Subcutaneous abdominal adipose tissue (tissue), 5 donors: ENCODE data around the gene CNOT1.
"Not testable (repeated sequence)": the region's sequence is repeated elsewhere in the genome, so short reads cannot be mapped to it uniquely, and the experiment has no call there.

Source experiments
- H3K27ac ChIP-seq: one replicate; pipeline ENCODE4 v1.7.0; 2013; ENCODE audit warnings: low read depth, mild to moderate bottlenecking, inconsistent platforms, low read length, moderate library complexity
- H3K27me3 ChIP-seq, 5 donors: one replicate each; pipeline ENCODE4 v1.7.0; 2013; ENCODE audit warnings: low read length in 5 of 5, inconsistent platforms in 1 of 5; ENCODE audit not compliant: control insufficient read depth in 5 of 5, insufficient read depth in 4 of 5
- H3K36me3 ChIP-seq, 5 donors: one replicate each; pipeline ENCODE4 v1.7.0; 2013; ENCODE audit warnings: low read length in 5 of 5; ENCODE audit not compliant: control insufficient read depth in 5 of 5, insufficient read depth in 5 of 5
- H3K4me1 ChIP-seq, 5 donors: one replicate each; pipeline ENCODE4 v1.7.0; 2013; ENCODE audit warnings: low read length in 5 of 5, mild to moderate bottlenecking in 3 of 5, moderate library complexity in 1 of 5; ENCODE audit not compliant: control insufficient read depth in 5 of 5, insufficient read depth in 5 of 5
- H3K4me3 ChIP-seq, 5 donors: one replicate each; pipeline ENCODE4 v1.7.0; 2013; ENCODE audit warnings: low read length in 5 of 5, low read depth in 1 of 5
- H3K9ac ChIP-seq, 5 donors: one replicate each; pipeline ENCODE4 v1.7.0; 2013; ENCODE audit warnings: low read length in 5 of 5, mild to moderate bottlenecking in 4 of 5, moderate library complexity in 3 of 5
- H3K9me3 ChIP-seq, 5 donors: one replicate each; pipeline ENCODE4 v1.7.0; 2013; ENCODE audit warnings: low read length in 5 of 5; ENCODE audit not compliant: control insufficient read depth in 5 of 5
- donor health status: healthy.
- donor health status: healthy.
- donor health status: healthy.
- donor health status: healthy.
- donor health status: healthy.

The CNOT1 gene

DNA sequence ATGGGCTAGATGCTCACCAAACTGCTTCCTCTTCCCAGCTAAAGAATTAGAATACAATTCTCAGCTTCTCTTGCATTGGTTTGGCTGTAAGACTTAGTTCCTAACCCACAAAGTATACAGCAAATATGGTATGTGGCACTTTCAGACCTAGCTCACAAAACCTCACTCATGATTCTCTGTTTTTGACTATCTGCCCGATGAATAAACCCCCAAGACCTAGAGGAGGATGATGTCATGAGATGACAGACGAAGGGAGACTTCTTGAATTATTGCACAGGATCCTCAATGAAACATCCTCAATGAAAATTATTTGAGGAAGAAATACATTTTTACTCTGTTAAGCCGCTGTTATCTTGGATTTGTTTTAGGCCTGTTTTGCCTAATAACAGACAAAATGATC lies 14.3 kb downstream of the CNOT1 start:
- H3K27ac ChIP-seq, result no peak overlapping the region
- H3K36me3 ChIP-seq, result peaks cover 4 to 31% (median 17%) of the 10 kb centered on the region in 5 donors
- no peaks in the 10 kb centered on the region for H3K9me3 ChIP-seq
- H3K4me3 ChIP-seq, result no peak overlapping the region
- H3K4me1 ChIP-seq, result peaks cover 0 to 8% (median 0%) of the 10 kb centered on the region in 5 donors
- no peaks in the 10 kb centered on the region for H3K27me3 ChIP-seq
- no peak overlapping the region for H3K9ac ChIP-seq

DNA sequence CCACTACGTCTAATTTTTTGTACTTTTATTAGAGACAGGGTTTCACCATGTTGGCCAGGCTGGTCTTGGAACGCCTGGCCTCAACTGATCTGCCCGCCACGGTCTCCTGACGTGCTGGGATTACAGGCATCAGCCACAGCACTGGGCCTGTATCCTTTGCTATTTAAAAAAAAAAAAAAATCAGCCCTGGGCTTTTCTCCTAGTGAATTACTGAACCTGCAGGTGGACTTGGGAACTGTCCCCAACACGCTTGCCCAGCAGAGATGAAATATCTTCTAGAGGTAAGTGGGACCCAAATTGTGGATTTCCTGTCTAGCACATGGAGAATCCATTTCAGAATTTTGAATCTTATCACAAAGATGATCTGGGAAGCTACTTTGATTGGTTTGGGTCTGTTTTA lies 14.8 kb downstream of the CNOT1 start:
- H3K9me3 ChIP-seq, result no peaks in the 10 kb centered on the region
- no peak overlapping the region for H3K27ac ChIP-seq
- no peaks in the 10 kb centered on the region for H3K27me3 ChIP-seq
- peaks cover 0 to 8% (median 0%) of the 10 kb centered on the region in 5 donors for H3K4me1 ChIP-seq
- peaks cover 2 to 27% (median 13%) of the 10 kb centered on the region in 5 donors for H3K36me3 ChIP-seq
- no peak overlapping the region for H3K4me3 ChIP-seq
- H3K9ac ChIP-seq, result no peak overlapping the region

DNA sequence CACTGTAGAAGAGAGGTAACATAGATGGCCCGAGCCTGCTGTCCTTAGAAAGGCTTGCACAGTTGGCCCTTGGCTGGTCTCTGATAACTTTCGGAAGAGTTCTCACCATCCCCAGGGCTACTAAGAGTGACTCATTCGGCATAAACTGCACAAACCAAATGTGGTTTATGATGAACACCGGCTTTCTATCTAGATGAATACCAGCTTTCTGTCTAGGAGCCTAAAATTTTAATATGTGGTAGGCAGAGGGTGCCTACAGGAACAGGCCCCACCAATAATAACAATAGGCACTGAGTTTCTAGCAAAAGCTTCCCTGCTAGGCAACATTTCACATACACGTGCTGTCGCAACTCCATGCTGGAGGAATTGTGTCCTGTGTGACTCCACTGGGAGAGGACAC lies 15.4 kb downstream of the CNOT1 start:
- H3K36me3 ChIP-seq, result peaks cover 0 to 27% (median 13%) of the 10 kb centered on the region in 5 donors
- H3K27ac ChIP-seq, result no peak overlapping the region
- no peak overlapping the region for H3K4me3 ChIP-seq
- H3K9me3 ChIP-seq, result no peaks in the 10 kb centered on the region
- no peaks in the 10 kb centered on the region for H3K27me3 ChIP-seq
- H3K9ac ChIP-seq, result no peak overlapping the region
- H3K4me1 ChIP-seq, result peaks cover 0 to 8% (median 0%) of the 10 kb centered on the region in 5 donors

DNA sequence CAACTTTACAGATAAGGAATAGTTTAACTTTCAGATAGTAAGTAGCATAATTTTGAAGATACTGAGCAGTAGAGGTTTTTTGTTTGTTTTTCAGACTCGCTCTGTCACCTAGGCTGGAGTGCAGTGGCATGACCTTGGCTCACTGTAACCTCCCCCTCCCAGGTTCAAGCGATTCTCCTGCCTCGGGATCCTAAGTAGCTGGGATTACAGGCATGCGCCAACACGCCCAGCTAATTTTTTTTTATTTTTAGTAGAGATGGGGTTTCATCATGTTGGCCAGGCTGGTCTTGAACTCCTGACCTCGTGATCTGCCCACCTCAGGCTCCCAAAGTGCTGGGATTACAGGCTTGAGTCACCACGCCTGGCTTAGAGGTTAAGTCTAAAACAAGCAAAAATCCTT lies 16.7 kb downstream of the CNOT1 start:
- not testable (repeated sequence) for H3K9ac ChIP-seq, H3K27me3 ChIP-seq, H3K9me3 ChIP-seq, H3K4me3 ChIP-seq, H3K27ac ChIP-seq, H3K4me1 ChIP-seq
- peaks cover 0 to 18% (median 6%) of the 10 kb centered on the region in 5 donors for H3K36me3 ChIP-seq

DNA sequence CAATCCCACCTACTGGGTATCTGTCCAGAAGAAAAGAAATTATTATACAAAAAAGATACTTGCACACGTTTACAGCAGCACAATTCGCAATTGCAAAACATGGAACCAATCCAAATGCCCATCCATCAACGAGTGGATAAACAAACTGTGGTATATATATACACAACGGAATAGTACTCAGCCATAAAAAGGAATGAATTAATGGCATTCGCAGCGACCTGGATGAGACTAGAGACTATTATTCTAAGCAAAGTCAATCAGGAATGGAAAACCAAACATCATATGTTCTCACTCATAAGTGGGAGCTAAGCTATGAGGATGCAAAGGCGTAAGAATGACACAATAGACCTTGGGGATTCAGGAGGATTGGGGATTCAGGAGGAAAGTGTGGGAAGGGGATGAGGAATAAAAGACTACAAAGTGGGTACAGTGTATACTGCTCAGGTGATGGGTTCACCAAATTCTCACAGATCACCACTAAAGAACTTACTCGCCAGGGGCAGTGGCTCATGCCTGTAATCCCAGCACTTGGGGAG lies 21.0 kb downstream of the CNOT1 start:
- Histone ChIP-seq H3K9me3 (no peaks in the 10 kb centered on the region), H3K36me3 (peaks cover 0 to 13% (median 3%) of the 10 kb centered on the region in 5 donors), H3K9ac (no peak overlapping the region), H3K4me1 (no peaks in the 10 kb centered on the region), H3K27ac (no peak overlapping the region), H3K27me3 (no peaks in the 10 kb centered on the region), H3K4me3 (no peak overlapping the region)

DNA sequence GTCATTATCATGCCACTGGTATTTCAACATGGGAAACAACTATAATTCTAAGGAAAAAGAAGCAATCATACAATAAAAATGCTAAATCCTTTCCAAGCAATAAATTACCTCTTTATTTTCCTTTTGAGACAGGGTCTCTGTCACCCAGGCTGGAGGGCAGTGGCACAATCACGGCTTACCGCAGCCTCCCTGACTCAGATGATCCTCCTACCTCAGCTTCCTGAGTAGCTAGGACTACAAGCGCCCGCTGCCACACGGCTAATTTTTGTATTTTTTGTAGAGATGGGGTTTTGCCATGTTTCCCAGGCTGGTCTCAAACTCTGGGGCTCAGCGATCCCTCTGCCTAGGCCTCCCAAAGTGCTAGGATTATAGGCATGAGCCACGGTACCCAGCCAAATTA lies 24.1 kb downstream of the CNOT1 start:
- Histone ChIP-seq H3K9me3 (no peaks in the 10 kb centered on the region), H3K9ac (no peak overlapping the region), H3K4me3 (no peak overlapping the region), H3K27me3 (no peaks in the 10 kb centered on the region), H3K36me3 (peaks cover 0 to 11% (median 4%) of the 10 kb centered on the region in 5 donors), H3K4me1 (peaks cover 0 to 4% (median 0%) of the 10 kb centered on the region in 5 donors), H3K27ac (no peak overlapping the region)

DNA sequence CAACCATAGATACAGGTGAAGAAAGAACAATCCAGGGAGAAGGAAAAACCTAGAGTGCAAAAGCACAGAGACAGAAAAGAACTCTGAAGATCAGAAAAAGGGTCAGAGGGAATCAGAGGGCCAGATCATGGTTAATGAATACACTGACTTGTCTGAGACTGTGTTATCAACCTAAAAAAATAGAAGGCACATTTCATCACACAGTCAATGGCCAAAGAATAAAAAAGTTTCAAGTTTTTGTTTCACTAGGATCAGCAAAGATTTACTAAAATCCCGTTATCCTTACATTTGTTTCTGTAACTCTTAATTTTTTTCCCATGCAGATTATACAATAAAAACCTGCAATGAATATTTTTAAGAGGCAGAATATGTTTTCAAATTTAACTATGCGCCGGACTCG lies 38.5 kb downstream of the CNOT1 start:
- H3K9me3 ChIP-seq, result no peaks in the 10 kb centered on the region
- no peaks in the 10 kb centered on the region for H3K27me3 ChIP-seq
- H3K27ac ChIP-seq, result no peak overlapping the region
- no peak overlapping the region for H3K4me3 ChIP-seq
- H3K36me3 ChIP-seq, result peaks cover 30 to 69% (median 46%) of the 10 kb centered on the region in 5 donors
- H3K9ac ChIP-seq, result no peak overlapping the region
- H3K4me1 ChIP-seq, result no peaks in the 10 kb centered on the region

DNA sequence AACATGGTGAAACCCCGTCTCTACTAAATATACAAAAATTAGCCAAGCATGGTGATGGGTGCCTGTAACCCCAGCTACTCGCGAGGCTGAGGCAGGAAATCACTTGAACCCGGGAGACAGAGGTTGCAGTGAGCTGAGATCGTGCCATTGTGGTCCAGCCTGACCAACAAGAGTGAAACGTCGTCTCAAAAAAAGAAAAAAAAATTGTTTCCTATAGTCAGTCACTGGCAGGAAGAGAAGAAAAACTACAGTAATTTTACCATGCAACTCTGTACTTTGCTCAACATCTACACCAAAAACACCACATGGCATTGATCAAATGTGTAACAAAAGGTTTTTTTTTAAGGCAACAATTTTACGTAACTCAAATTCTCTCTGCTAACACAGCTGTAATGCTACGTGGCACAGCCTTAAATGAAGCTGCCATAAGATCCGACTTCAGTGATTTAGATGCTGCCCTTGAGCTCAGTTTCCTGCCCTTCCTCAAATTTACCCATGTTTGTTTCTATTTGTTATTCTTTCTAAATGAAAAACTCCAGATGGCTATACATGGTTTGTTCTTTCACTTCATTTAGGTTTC lies 40.2 kb downstream of the CNOT1 start:
- Histone ChIP-seq H3K9ac (no peak overlapping the region), H3K27me3 (no peaks in the 10 kb centered on the region), H3K27ac (no peak overlapping the region), H3K36me3 (peaks cover 36 to 78% (median 53%) of the 10 kb centered on the region in 5 donors), H3K9me3 (no peaks in the 10 kb centered on the region), H3K4me3 (no peak overlapping the region), H3K4me1 (no peaks in the 10 kb centered on the region)

DNA sequence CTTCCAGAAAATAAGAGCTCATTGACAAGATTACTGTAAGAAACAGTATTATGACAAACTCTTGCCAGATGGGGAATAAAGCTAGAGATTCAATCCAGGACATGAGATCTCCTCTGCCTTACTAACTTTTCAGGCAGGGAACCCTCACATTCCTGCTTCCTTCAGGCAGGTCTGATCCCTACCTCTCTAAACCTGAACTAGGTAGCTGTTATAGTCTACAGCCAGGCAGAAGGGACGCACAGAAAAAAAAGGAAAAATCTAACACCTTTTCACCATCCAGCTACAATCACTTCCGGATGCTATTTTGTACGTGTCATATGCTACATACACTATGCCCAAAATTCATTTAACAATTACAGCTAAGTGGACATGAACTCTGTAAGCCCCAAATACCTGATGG lies 41.2 kb downstream of the CNOT1 start:
- Histone ChIP-seq H3K27ac (no peak overlapping the region), H3K4me3 (no peak overlapping the region), H3K9me3 (no peaks in the 10 kb centered on the region), H3K4me1 (peaks cover 0 to under 1% (median 0%) of the 10 kb centered on the region in 5 donors), H3K9ac (no peak overlapping the region), H3K36me3 (peaks cover 36 to 84% (median 55%) of the 10 kb centered on the region in 5 donors), H3K27me3 (no peaks in the 10 kb centered on the region)

DNA sequence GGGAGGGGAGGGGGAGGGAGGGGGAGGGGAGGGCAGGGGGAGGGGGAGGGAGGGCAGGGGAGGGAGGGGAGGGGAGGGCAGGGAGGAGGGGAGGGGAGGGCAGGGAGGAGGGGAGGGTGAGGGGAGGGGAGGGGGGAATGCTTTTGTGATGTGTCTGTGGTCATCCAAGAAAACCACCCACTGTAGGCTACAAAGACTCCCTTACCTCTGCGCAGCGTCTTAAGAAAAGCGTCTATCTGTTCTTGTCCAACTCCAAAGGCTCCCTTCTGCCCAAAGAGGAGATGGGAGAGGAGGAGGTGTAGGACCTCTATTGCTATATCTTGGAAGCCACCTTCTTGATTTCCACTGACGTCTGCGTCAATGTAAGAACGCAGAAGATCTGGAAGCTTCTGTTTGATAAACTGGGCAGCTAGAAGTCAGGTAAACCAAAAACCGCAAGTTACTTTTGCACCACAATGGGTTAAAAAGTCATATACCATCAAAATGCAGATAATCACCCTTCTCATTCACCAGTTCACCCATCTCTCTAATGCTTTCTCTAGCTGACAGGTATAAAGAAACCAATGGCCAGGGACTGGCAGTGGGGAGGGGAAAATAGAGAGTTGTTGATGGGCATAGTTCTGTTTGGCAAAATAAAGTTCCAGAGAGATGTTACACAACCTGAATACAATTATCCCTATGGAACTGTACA lies 43.1 kb downstream of the CNOT1 start:
- Histone ChIP-seq H3K9ac (no peak overlapping the region), H3K27ac (no peak overlapping the region), H3K4me1 (peaks cover 0 to 4% (median 0%) of the 10 kb centered on the region in 5 donors), H3K36me3 (peaks cover 42 to 90% (median 63%) of the 10 kb centered on the region in 5 donors), H3K4me3 (no peak overlapping the region), H3K27me3 (no peaks in the 10 kb centered on the region), H3K9me3 (no peaks in the 10 kb centered on the region)
